Measurements from ENCODE around the gene RGS11. TPM values are rescaled to one million over a fixed set of nuclear protein-coding genes. Genes with fewer than 3 reads are reported as not detected.

The RGS11 gene
- total RNA-seq, 1 experiment from 2014 or later, result not detected

DNA sequence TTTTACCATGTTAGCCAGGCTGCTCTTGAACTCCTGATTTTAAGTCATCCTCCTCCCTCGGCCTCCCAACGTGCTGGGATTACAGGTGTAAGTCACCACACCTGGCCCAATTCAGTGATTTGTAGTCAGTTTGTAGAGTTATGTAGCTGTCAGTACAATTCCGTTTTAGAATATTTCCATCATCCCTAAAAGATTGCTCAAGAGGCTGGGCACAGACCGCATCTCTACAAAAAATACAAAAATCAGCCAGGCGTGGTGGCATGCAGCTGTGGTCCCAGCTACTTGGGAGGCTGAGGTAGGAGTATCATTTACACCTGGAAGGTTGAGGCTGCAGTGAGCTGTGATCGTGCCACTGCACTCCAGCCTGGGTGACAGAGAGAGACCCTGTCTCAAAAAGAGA is 20.6 kb downstream of the RGS11 start:
- H3K36me3 ChIP-seq (ENCODE audit: insufficient read depth, low read length), result no peaks in the 10 kb centered on the region
- no peaks in the 10 kb centered on the region for H4K20me1 ChIP-seq (ENCODE audit: insufficient read depth, low read depth, low read length)
- H3K9ac ChIP-seq (ENCODE audit: low read length), result no peak overlapping the region
- no peaks in the 10 kb centered on the region for H3K79me2 ChIP-seq (ENCODE audit: low read length)
- H2AFZ ChIP-seq (ENCODE audit: low read length), result no peak overlapping the region
- H3K4me1 ChIP-seq (ENCODE audit: low read length), result no peaks in the 10 kb centered on the region
- no peaks in the 10 kb centered on the region for H3K9me3 ChIP-seq (ENCODE audit: low read length)
- H3K4me2 ChIP-seq (ENCODE audit: low read depth, low read length, poor library complexity, severe bottlenecking), result no peak overlapping the region
- H3K27me3 ChIP-seq (ENCODE audit: low read length), result no peaks in the 10 kb centered on the region
- no peak overlapping the region for H3K27ac ChIP-seq (ENCODE audit: low read length)
- H3K4me3 ChIP-seq (ENCODE audit: low read length), result no peak overlapping the region
- DNase-seq, result no peak
- H3K9me2 ChIP-seq (replicated peaks; ENCODE audit: insufficient read depth, low read length), result no peaks in the 10 kb centered on the region

GRCh38 chr16:254461-254860 is 21.3 kb downstream of the RGS11 start:
- Histone ChIP-seq H3K79me2 (ENCODE audit: low read length) (no peaks in the 10 kb centered on the region), H3K4me3 (ENCODE audit: low read length) (no peak overlapping the region), H3K9me2 (replicated peaks; ENCODE audit: insufficient read depth, low read length) (no peaks in the 10 kb centered on the region), H3K27ac (ENCODE audit: low read length) (no peak overlapping the region), H3K9ac (ENCODE audit: low read length) (no peak overlapping the region), H4K20me1 (ENCODE audit: insufficient read depth, low read depth, low read length) (no peaks in the 10 kb centered on the region), H2AFZ (ENCODE audit: low read length) (no peak overlapping the region), H3K4me2 (ENCODE audit: low read depth, low read length, poor library complexity, severe bottlenecking) (no peak overlapping the region), H3K36me3 (ENCODE audit: insufficient read depth, low read length) (no peaks in the 10 kb centered on the region), H3K9me3 (ENCODE audit: low read length) (no peaks in the 10 kb centered on the region), H3K27me3 (ENCODE audit: low read length) (no peaks in the 10 kb centered on the region), H3K4me1 (ENCODE audit: low read length) (no peaks in the 10 kb centered on the region)
- DNase-seq, result no peak

DNA sequence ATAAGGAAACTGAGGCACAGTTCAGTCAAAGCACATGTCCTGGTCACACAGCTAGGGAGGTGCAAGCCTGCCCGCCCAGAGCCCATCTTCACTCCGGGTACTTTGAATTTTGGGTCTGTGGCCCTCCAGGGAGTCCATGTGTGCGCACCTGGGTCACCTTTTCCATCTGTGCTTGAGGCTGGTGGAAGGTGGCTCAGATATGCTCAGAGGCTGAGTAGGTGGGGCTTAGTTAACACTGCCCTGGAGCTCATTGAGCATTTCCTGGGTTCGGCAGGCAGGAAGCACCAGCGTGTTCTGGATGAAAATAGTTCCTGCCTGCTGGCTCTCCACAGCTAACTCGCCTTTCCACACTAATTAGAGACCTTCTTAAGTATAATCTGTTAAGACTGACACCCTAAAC is 21.9 kb downstream of the RGS11 start:
- H3K9ac ChIP-seq (ENCODE audit: low read length), result no peak overlapping the region

GRCh38 chr16:252366-253337 is 23.1 kb downstream of the RGS11 start:
- Histone ChIP-seq H3K79me2 (ENCODE audit: low read length) (no peaks in the 10 kb centered on the region; the same call in 1 of the 2 replicates), H3K27me3 (ENCODE audit: low read length) (no peaks in the 10 kb centered on the region), H3K27ac (ENCODE audit: low read length) (no peak overlapping the region), H3K4me1 (ENCODE audit: low read length) (no peaks in the 10 kb centered on the region), H3K4me3 (ENCODE audit: low read length) (no peak overlapping the region), H3K9ac (ENCODE audit: low read length) (no peak overlapping the region), H3K9me2 (replicated peaks; ENCODE audit: insufficient read depth, low read length) (no peaks in the 10 kb centered on the region), H3K9me3 (ENCODE audit: low read length) (no peaks in the 10 kb centered on the region), H3K4me2 (ENCODE audit: low read depth, low read length, poor library complexity, severe bottlenecking) (no peak overlapping the region), H4K20me1 (ENCODE audit: insufficient read depth, low read depth, low read length) (no peaks in the 10 kb centered on the region), H2AFZ (ENCODE audit: low read length) (no peak overlapping the region), H3K36me3 (ENCODE audit: insufficient read depth, low read length) (no peaks in the 10 kb centered on the region)
- DNase-seq, result no peak

More for the DNA sequence above, 21.9 kb downstream of the RGS11 start:
- Histone ChIP-seq H3K9me3 (ENCODE audit: low read length) (no peaks in the 10 kb centered on the region), H3K27me3 (ENCODE audit: low read length) (no peaks in the 10 kb centered on the region), H3K4me3 (ENCODE audit: low read length) (no peak overlapping the region), H4K20me1 (ENCODE audit: insufficient read depth, low read depth, low read length) (no peaks in the 10 kb centered on the region), H3K4me1 (ENCODE audit: low read length) (no peaks in the 10 kb centered on the region), H3K79me2 (ENCODE audit: low read length) (no peaks in the 10 kb centered on the region; the same call in 1 of the 2 replicates), H3K9me2 (replicated peaks; ENCODE audit: insufficient read depth, low read length) (no peaks in the 10 kb centered on the region), H3K36me3 (ENCODE audit: insufficient read depth, low read length) (no peaks in the 10 kb centered on the region), H2AFZ (ENCODE audit: low read length) (no peak overlapping the region), H3K27ac (ENCODE audit: low read length) (no peak overlapping the region), H3K4me2 (ENCODE audit: low read depth, low read length, poor library complexity, severe bottlenecking) (no peak overlapping the region)
- DNase-seq, result no peak

DNA sequence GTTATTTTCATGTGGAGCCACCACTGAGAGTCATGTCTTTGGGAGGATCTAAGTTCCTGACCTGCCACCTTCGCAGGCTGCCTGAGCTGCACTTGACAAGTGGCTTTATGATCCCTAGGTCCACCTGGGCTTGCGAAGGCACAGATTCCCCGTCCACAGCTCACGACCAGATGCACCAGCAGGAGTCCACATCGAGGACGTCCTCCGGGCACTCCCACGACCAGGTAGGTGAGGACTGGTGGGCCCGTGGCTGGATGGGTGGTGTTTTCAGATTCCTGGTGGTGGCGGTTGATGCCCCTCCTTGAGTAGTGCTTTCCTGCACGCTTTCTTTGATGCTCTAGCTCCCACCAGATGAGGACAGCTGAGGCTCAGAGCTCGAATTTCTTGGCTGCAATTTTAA is 26.3 kb downstream of the RGS11 start:
- no peak for DNase-seq
- no peaks in the 10 kb centered on the region for H3K27me3 ChIP-seq (ENCODE audit: low read length)
- H2AFZ ChIP-seq (ENCODE audit: low read length), result no peak overlapping the region
- no peaks in the 10 kb centered on the region for H4K20me1 ChIP-seq (ENCODE audit: insufficient read depth, low read depth, low read length)
- no peak overlapping the region for H3K4me3 ChIP-seq (ENCODE audit: low read length)
- no peak overlapping the region for H3K27ac ChIP-seq (ENCODE audit: low read length)
- H3K4me1 ChIP-seq (ENCODE audit: low read length), result no peaks in the 10 kb centered on the region
- H3K36me3 ChIP-seq (ENCODE audit: insufficient read depth, low read length), result no peaks in the 10 kb centered on the region
- no peak overlapping the region for H3K4me2 ChIP-seq (ENCODE audit: low read depth, low read length, poor library complexity, severe bottlenecking)
- H3K9ac ChIP-seq (ENCODE audit: low read length), result no peak overlapping the region
- H3K79me2 ChIP-seq (ENCODE audit: low read length), result peaks cover 11% of the 10 kb centered on the region; the same call in 1 of the 2 replicates
- no peaks in the 10 kb centered on the region for H3K9me2 ChIP-seq (replicated peaks; ENCODE audit: insufficient read depth, low read length)
- H3K9me3 ChIP-seq (ENCODE audit: low read length), result no peaks in the 10 kb centered on the region

GRCh38 chr16:247027-247426 is 28.7 kb downstream of the RGS11 start:
- no peak overlapping the region for H3K27ac ChIP-seq (ENCODE audit: low read length)
- DNase-seq, result no peak
- H3K9me3 ChIP-seq (ENCODE audit: low read length), result no peaks in the 10 kb centered on the region
- no peaks in the 10 kb centered on the region for H3K27me3 ChIP-seq (ENCODE audit: low read length)
- H3K4me1 ChIP-seq (ENCODE audit: low read length), result no peaks in the 10 kb centered on the region
- H4K20me1 ChIP-seq (ENCODE audit: insufficient read depth, low read depth, low read length), result no peaks in the 10 kb centered on the region
- H3K36me3 ChIP-seq (ENCODE audit: insufficient read depth, low read length), result no peaks in the 10 kb centered on the region
- H3K9me2 ChIP-seq (replicated peaks; ENCODE audit: insufficient read depth, low read length), result no peaks in the 10 kb centered on the region
- no peak overlapping the region for H2AFZ ChIP-seq (ENCODE audit: low read length)
- no peak overlapping the region for H3K4me3 ChIP-seq (ENCODE audit: low read length)
- H3K4me2 ChIP-seq (ENCODE audit: low read depth, low read length, poor library complexity, severe bottlenecking), result no peak overlapping the region
- H3K9ac ChIP-seq (ENCODE audit: low read length), result no peak overlapping the region
- H3K79me2 ChIP-seq (ENCODE audit: low read length), result peaks cover 31% of the 10 kb centered on the region

GRCh38 chr16:245105-245504 is 30.6 kb downstream of the RGS11 start:
- Histone ChIP-seq H3K4me1 (ENCODE audit: low read length) (no peaks in the 10 kb centered on the region), H3K27ac (ENCODE audit: low read length) (no peak overlapping the region), H3K9me3 (ENCODE audit: low read length) (no peaks in the 10 kb centered on the region), H3K4me3 (ENCODE audit: low read length) (no peak overlapping the region), H3K79me2 (ENCODE audit: low read length) (peaks cover 43% of the 10 kb centered on the region), H3K9ac (ENCODE audit: low read length) (no peak overlapping the region), H3K36me3 (ENCODE audit: insufficient read depth, low read length) (no peaks in the 10 kb centered on the region), H2AFZ (ENCODE audit: low read length) (no peak overlapping the region), H3K27me3 (ENCODE audit: low read length) (no peaks in the 10 kb centered on the region), H4K20me1 (ENCODE audit: insufficient read depth, low read depth, low read length) (no peaks in the 10 kb centered on the region), H3K4me2 (ENCODE audit: low read depth, low read length, poor library complexity, severe bottlenecking) (no peak overlapping the region), H3K9me2 (replicated peaks; ENCODE audit: insufficient read depth, low read length) (no peaks in the 10 kb centered on the region)
- DNase-seq, result no peak

- no peaks in the 10 kb centered on the region for H3K9me3 ChIP-seq (ENCODE audit: low read length)
- no peak overlapping the region for H3K9ac ChIP-seq (ENCODE audit: low read length)
- H3K36me3 ChIP-seq (ENCODE audit: insufficient read depth, low read length), result no peaks in the 10 kb centered on the region
- peaks cover 49% of the 10 kb centered on the region for H3K79me2 ChIP-seq (ENCODE audit: low read length)
- no peaks in the 10 kb centered on the region for H3K4me1 ChIP-seq (ENCODE audit: low read length)
- H3K4me3 ChIP-seq (ENCODE audit: low read length), result no peak overlapping the region
- no peak overlapping the region for H2AFZ ChIP-seq (ENCODE audit: low read length)
- H3K27me3 ChIP-seq (ENCODE audit: low read length), result no peaks in the 10 kb centered on the region
- H3K9me2 ChIP-seq (replicated peaks; ENCODE audit: insufficient read depth, low read length), result no peaks in the 10 kb centered on the region
- H3K27ac ChIP-seq (ENCODE audit: low read length), result no peak overlapping the region
- no peaks in the 10 kb centered on the region for H4K20me1 ChIP-seq (ENCODE audit: insufficient read depth, low read depth, low read length)
- no peak for DNase-seq
- no peak overlapping the region for H3K4me2 ChIP-seq (ENCODE audit: low read depth, low read length, poor library complexity, severe bottlenecking)
Measured at GRCh38 chr16:243348-243747, 32.4 kb downstream of the RGS11 start.
